GM12865 (cell line): ENCODE results near the gene ROR2.

Experiments used
- DNase-seq: peaks from one replicate; pipeline ENCODE4 v3.0.0; 2010; ENCODE audit warnings: low read depth
- H3K4me3 ChIP-seq: 2 replicates; pipeline ENCODE4 v1.5.1; 2011; ENCODE audit warnings: mild to moderate bottlenecking, low read depth, low read length, control low read depth
- CTCF ChIP-seq: IDR thresholded peaks from 2 replicates; pipeline ENCODE4 v1.5.1; 2011; ENCODE audit warnings: low read length, control low read depth, low read depth, inconsistent platforms; ENCODE audit not compliant: insufficient read depth; ENCODE audit errors: missing control alignments

Gene ROR2

DNA sequence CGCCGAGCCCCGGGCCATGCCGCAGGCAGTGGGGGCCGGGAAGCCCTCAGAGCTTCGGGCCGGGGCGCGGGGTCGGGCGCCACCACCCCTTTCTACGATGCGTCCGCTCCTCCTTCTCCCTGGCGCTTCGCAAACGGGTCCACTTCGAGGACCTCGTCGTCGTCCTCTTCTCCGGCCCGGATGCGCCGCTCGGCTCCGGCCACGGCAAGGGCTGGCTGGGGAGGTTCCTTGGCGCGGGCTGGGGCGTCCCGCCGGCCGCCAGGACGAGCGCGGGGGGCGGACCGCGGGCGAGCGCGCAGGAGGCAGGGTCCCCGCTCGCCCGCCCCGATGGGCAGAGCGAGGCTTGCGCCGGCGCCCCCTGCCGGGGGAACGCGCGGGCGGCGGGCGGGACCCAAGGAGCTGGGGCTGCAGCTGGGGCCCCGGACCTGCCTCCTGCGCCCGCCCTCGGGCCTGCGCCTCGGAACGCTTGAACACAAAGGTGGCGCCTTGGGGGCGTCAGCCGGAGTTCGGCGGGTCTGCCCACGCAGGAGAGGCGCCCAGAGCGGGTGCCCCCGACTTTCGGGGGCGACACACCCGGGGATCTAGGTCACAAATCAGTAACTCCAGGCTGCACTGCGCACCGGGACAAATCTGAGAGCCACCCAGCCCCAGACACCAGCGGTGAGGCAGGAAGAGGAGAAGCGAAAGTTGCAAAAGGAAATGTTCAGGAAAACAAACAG is at the start of gene ROR2:
TSS of gene ROR2 (minus strand) at position 283 of the 719 bp plus-strand sequence.
- TF ChIP-seq CTCF, result peak; percentile 62
- DNase-seq, result peak; percentile 48
- H3K4me3 ChIP-seq, result no peak within 1 kb of the TSS

DNA sequence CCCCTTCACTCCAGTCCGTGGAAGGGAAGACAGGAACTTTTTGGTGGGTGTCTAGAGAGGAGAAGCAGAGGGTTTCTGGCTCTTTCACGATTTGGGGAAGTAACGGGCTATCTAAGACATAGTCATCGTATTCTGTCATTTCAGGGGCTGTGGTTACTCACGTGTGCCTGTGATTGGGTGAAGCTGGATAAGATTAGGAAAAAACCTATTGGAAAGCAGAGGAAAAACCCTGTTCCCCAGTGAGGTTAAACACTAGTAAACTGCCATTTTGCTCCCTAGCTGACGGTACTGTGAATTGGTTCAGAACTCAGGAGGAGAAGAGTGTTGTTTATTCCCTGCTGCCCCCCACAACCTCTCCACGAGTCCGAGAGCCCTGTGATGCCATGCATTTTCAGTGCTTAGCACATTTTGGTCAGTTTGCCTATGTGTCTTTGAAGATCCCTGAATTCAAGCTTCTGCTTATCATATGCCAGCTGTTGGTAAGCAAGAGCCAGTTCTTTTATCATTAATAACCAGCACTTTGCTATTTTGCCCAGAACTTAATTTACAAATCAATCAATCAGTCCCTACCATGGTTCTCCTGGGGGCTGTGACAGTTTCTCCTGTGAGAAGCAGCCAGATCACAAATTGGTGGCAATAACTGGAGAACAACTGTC is 45.1 kb upstream of the ROR2 start:
- DNase-seq, result no peak
- TF ChIP-seq CTCF, result no peak

GRCh38 chr9:91994422-91994821 is 44.4 kb upstream of the ROR2 start:
- no peak for DNase-seq
- no peak for TF ChIP-seq CTCF
- H3K4me3 ChIP-seq, result no peak overlapping the region

More for the DNA sequence above, 45.1 kb upstream of the ROR2 start:
- no peak overlapping the region for H3K4me3 ChIP-seq

DNA sequence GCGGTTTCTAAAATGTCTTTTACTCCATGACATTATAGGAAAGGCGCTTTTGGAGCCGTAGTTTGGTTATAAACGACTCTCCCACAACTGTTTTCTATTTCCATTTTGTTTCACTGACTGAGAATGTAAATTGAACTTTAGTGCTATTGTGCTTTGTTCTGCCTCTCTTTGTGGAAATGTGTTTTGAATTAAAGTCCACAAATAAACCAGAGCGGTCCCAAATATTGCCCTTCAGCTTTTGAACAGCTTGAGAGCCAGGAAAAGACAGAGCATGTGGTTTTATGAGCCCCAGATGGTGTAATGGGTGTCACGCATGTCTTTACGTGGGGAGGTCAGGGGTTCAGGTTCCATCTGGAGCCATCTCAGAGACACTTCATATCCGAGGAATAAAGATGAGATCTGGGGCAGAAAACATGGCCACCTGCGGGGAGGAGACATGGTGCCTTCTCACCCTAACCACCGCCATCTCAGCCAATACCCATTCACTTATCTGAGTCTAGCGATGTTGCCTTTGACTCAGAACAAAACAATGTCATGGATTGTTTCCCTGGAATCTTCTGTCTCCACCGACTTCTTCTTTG is 42.5 kb upstream of the ROR2 start:
- no peak for TF ChIP-seq CTCF
- no peak overlapping the region for H3K4me3 ChIP-seq
- no peak for DNase-seq

DNA sequence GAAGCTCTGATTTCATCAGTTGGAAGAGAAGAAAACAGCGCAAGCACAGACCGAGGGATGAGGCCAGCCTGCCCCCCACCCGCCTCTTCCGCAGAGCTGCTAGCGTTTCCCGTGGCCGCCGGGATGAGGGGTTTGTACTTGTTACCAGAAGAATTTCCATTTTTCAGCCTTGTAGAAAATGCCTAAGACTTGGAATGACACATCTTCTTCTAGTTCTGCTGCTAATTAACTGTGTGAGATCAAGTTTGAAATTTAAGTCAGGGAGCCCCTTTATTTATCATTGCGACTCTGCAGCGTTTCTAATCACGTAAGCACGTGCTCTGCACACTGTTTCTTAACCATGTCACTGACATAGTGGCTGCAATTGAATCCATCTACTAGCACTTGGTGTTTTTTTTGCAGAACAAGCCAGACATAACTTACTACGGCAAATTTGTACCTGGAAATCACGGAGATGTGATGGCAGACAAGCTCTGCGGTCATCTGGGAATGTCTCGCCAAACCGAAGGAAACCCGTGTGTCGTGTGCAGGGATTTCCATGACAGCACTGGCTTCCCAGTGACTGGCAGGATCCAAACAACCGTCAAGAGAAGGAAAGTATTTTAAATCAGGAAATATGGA is 41.8 kb upstream of the ROR2 start:
- TF ChIP-seq CTCF, result no peak
- DNase-seq, result no peak
- H3K4me3 ChIP-seq, result no peak overlapping the region

- no peak for TF ChIP-seq CTCF
- no peak overlapping the region for H3K4me3 ChIP-seq
- DNase-seq, result no peak
These were observed 36.2 kb upstream of the ROR2 start for GRCh38 chr9:91986248-91986647.
